ENCODE results near the gene LYST.
"Not testable (repeated sequence)": the region's sequence is repeated elsewhere in the genome, so short reads cannot be mapped to it uniquely, and the experiment has no call there.

LYST gene

DNA sequence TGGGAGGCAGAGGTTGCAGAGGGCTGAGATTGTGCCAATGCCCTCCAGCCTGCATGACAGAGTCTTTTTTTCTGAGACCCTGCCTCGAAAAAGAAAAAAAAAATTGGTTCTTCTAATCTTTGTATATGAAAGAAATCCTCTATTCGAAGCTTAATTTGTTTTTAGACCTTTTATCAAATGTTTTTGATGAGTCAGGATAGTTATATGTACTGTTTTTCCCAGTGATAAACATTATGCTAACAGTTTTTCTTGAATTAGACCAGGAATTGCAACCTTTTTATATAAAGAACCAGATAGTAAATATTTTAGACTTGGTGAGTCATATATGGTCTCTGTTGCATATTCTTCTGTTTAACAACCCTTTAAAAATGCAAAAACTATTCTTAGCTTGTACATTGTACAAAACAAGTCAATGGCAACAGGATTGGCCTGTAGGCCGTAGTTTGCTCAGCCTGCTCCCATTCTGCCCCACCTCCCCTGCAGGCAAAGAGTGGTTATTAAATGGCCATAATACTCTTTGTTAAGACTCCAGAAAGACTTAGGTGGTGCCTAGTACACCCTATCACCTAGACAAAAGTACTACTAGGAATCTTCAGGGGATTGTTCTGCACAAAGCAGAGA is 45.2 kb downstream of the LYST start:
- in situ Hi-C loops (cut with HindIII; ENCODE audit: low sequenced_read_pairs), result no loop called here

DNA sequence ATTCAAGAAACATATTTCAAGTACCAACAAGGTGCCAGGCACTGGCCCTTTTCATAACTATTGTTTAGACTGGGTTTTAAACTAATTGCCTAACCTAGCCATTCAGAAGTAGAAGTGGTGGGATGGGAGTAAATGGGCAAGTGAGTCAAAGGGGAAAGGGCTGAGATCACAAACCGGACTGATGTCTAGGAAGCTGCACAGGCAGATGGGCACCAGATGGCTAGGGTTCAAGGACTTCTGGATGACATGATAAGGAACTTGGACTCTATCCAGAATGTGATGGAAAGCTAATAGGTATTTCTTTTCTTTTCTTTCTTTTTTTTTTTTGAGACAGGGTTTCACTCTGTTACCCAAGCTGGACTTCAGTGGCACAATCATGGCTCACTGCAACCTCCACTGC is 46.6 kb downstream of the LYST start:
- in situ Hi-C loops (cut with HindIII; ENCODE audit: low sequenced_read_pairs), result no loop called here

DNA sequence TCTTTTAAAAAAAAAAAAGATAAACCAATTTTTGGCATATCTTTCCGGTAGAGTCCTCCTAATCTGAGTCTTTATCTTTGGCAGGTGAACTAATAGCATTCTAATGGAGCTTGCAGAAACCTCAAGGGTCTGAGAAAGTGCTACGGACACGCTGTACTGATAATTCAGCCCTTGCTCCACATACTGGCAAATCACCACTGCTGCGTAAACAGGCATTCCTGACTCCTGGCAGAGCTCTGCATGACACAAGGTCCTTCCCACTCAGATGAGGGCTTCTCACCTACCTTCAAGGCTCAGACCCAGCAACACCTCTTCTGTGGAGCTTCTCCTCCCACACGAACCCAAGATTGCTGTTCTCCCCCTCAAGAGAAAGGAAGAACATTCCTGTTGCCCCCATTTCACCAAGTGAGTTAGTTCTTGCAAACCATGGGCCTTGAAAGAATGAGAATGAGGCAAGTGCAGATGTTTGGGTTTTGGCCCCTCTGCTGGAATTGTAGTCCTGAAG is 48.0 kb downstream of the LYST start:
- in situ Hi-C loops (cut with HindIII; ENCODE audit: low sequenced_read_pairs), result no loop called here

DNA sequence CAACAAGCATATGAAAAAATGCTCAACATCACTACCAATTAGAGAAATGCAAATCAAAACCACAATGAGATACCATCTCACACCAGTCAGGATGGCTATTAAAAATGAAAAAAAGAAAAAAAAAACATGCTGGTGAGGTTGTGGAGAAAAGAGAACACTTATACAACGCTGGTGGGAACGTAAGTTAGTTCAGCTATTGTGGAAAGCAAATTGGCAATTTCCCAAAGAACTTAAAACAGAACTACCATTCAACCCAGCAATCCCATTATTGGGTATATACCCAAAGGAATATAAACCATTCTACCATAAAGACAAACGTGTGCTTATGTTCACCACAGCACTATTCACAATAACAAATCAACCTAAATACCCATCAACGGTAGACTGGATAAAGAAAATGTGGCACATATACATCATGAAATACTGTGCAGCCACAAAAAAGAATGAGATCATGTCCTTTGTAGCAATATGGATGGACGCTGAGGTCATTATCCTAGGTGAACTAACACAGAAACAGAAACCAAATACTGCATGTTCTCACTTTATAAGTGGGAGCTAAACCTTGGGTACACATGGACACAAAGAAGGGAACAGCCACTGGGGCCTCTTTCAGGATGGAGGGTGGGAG is 49.5 kb downstream of the LYST start:
- in situ Hi-C loops (cut with HindIII; ENCODE audit: low sequenced_read_pairs), result no loop called here

DNA sequence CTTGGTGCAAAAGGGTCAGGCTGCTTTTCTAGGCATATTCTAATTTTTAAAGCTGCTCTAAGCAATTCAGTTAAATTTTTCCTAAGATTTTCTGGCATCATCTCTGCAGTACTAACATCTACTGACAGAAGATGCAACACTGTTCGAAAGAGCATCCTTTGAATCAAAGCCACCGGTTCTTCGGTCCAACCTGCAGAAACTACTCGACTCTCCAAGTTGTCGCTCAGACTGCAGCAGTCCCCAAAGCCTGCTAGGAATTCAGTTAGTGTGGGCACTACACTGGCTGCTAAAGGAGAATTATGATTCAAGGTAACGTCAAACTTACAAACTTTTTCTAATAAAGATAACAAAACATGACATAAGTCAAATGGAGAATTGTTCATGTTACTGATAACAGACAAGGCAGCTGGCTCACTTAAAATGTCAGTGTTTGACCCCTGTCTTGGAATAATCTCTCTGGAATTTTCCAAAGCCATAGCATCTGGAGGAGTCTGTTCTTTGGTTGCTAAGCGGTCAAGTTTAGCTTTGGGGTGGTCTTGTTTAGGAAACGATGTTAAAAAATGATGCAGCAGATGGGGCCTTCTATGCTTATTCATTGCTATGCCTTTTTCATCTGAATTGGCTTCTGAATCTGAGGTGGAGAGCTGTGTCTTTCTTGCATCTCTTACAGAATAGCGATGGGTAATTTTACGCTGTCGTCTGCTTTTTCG is 56.9 kb downstream of the LYST start:
- in situ Hi-C loops (cut with HindIII; ENCODE audit: low sequenced_read_pairs), result no loop called here

DNA sequence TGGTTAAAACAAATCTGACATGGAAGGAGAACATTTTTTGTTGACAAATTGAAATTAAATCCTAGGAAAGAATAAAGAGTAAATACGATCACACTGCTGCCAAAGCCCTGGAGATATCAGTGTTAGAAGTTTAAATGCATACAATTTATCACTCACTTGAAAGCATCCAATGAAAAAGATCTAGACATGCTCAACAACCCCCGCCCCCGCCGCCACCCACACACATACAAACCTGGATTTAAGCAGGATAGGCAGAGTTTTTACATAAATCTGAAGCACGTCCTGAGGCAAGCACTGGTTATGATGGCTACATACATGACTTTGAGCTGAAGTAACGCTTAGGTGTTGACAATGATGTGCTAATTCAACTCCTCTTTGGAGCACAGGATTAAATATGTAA is 58.5 kb downstream of the LYST start:
- in situ Hi-C loops (cut with HindIII; ENCODE audit: low sequenced_read_pairs), result no loop called here

DNA sequence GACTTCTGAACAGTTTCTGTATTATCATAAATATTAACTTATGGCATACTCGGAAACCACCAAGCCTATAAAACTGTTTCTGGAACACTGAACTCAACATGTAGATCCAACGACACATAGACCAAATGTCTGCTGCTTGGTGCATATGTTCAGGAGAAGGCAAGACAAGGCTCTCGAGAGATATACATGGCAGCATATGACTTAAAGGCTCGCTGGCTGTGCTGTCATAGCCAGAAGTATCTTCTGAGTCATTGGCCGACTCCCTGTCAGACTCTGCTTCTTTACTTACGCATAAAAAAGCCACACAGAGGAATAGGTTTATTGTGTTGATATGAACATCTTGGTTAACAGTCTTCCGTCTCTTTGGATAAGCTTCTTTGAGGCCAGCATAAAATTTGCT is 60.6 kb downstream of the LYST start:
- in situ Hi-C loops (cut with HindIII; ENCODE audit: low sequenced_read_pairs), result no loop called here

DNA sequence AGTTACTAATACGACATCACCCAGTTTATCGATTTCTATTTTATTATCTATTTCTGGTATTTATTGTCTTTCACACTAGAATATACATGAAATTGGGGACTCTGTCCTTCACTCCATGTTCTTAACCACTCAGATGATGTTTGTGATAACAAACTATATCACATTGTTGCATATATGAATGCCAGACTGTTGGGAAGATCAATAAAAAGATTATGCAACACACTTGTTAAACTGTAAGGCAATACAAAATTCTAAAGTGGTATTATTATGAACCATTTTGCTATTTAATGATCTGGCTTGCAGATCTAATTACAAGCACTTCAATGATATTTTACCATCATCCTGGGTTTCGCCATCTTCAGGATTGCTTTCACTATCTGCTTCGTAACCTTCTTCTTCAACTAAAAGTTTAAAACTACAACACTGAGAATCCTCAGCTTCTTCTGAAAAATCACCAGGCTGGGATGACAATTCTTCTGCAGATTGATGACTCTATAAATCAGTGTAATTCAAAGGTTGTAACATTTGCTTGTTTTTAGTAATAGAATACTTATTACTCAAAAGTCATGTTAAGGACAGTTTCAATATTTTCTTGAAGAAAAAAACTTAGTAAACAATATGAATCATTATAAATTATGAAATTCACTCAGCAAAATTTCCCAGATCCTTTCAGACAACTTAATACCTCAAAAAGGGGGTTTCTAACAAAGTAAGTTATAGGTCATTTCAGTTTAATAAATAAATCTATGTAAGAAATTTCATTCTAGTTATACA is 63.9 kb downstream of the LYST start:
- in situ Hi-C loops (cut with HindIII; ENCODE audit: low sequenced_read_pairs), result no loop called here

DNA sequence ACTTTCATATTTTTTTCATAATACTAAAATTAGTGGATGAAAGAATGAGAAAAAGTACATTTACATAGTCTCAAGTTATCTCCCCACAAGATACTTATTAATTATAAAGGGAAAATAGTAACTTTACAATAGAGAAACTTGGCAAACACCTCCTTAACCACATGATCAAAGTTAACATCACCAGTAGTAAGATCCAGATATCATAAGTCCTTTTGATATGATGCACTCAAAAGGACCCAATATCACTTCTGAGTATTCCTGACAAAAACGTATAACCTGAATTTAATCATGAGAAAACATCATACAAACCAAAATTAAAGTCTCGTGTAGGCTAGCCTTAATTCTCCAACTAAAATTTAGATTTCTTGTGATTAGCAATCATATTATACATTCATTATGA is 67.4 kb downstream of the LYST start:
- in situ Hi-C loops (cut with HindIII; ENCODE audit: low sequenced_read_pairs), result no loop called here

DNA sequence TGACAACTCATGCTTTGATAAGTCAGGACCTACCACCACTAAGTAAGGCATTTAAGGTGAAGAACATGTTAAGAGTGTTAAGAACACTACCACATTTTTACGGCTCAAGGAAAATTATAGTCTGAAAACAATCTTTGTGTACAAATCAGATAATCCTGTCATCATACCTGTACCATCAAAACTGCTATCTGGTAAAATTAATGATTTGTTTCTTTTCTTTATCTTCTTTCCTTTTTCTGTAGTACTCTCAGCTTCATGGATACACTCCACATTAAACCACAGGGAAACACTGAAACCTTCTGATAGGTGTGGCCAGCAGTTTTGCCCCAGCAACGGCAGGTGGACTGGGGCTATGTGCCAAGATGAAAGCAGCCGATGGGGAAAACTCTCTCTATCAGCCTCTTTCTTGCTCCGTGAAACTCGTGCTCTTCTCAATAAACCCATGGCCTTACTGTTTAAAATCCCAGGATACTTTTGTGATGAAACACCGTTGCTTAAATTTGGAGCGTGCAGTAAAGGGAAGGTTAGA is 75.1 kb downstream of the LYST start:
- in situ Hi-C loops (cut with HindIII; ENCODE audit: low sequenced_read_pairs), result no loop called here

DNA sequence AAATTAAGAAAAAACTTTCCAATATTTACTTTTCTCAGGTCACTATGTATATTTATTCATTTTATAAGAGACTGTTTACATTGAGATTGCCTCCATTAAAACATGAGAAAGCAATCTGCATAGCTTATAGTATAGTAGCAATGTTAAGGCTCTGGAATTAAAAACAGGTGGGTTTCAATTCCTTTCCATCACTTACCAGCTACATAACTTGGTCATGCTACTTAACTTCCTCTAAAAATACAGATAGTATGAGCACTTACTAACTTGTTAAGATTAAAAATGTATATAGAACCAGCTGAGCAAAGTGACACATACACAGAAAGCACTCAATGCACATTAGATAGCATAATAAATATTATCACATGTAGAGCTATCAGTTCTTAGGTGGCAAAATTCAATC is 76.6 kb downstream of the LYST start:
- in situ Hi-C loops (cut with HindIII; ENCODE audit: low sequenced_read_pairs), result no loop called here

DNA sequence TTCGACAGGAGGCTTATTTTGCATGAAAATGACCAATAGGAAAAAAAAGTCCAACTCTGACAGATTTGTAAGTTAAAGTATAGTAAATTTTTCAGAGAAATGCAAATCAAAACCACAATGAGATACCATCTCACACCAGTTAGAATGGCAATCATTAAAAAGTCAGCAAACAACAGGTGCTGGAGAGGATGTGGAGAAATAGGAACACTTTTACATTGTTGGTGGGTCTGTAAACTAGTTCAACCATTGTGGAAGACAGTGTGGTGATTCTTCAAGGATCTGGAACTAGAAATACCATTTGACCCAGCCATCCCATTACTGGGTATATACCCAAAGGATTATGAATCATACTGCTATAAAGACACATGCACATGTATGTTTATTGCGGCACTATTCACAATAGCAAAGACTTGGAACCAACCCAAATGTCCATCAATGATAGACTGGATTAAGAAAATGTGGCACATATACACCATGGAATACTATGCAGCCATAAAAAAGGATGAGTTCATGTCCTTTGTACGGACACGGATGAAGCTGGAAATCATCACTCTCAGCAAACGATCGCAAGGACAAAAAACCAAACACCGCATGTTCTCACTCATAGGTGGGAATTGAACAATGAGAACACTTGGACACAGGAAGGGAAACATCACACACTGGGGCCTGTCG is 80.3 kb downstream of the LYST start:
- in situ Hi-C loops (cut with HindIII; ENCODE audit: low sequenced_read_pairs), result not testable (repeated sequence)

DNA sequence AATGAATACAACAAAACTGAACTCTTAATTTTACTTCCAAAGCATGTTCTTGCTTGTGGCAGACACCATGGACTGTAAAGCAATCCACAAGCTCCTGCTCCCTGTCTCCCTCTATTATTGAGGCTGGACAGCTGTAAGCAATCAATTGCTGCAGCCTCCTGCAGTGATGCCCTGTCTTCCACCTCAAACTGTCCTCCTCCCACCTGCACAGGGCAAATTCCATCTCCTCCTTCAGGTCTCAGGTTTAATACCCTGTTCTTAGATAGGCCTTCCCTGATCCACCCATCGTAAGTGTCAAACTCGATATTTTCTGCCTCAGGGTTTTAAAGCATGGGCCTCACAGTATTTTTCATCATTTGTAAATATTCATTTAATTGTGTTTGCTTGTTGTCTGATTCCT is 81.8 kb downstream of the LYST start:
- in situ Hi-C loops (cut with HindIII; ENCODE audit: low sequenced_read_pairs), result no loop called here

DNA sequence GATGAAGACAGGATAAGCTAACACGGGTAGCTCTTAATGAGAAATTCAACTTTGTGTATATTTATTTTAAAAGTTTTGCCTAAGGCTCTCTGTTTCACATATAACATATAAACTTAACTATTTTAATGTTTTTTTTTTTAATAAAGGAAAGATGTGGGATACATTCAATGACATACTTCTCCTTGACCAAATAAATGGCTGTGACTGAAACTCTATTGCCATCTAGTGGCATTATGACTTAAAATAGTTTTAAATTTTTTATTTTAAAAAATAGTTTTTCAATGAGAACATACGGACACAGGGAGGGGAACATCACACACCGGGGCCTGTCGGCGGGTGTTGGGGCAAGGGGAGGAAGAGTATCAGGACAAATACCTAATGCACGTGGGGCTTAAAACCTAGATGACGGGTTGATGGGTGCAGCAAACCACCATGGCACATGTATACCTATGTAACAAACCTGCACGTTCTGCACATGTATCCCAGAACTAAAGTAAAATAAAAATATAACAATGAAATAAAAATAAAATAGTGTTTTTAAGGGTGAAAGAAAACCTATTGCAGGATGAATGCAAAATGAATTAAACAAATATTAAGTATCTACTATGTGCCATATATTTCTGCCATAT is 83.4 kb downstream of the LYST start:
- in situ Hi-C loops (cut with HindIII; ENCODE audit: low sequenced_read_pairs), result no loop called here

DNA sequence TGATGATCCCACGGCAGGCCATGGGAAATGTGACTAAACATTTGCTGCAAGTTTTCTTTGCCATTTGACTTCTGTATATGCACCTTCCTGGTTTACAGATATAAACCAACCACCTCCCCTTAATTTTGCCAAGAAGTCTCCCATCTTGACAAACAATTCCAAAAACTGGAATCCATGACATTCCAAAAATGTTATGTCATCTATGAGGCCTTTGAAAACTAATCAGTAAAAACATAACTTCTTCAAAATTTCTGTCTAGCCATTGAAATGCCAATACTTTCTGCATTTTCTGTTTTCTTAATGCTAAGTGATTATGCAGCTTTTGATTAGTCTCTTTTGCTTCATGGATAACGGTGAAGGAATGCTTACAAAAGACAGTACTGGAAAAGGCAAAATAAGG is 84.1 kb downstream of the LYST start:
- in situ Hi-C loops (cut with HindIII; ENCODE audit: low sequenced_read_pairs), result no loop called here

DNA sequence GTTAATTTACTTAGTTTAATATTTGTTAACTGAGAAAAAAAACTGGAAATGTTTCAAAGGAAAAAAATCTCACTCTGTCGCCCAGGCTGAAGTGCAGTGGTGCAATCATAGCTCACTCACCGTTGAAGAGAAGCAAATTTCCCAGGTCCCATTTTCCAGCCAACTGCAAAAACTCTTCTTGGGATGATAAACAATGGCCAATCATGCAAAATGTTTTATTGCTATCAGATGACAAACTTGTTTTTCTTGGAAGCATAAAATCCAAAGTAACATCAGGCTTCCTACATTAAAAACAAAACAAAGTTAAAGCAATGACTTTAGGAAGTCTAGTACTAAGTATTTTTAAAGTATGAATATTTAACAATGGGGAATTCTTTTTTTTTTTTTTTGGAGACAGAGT is 84.9 kb downstream of the LYST start:
- in situ Hi-C loops (cut with HindIII; ENCODE audit: low sequenced_read_pairs), result no loop called here

DNA sequence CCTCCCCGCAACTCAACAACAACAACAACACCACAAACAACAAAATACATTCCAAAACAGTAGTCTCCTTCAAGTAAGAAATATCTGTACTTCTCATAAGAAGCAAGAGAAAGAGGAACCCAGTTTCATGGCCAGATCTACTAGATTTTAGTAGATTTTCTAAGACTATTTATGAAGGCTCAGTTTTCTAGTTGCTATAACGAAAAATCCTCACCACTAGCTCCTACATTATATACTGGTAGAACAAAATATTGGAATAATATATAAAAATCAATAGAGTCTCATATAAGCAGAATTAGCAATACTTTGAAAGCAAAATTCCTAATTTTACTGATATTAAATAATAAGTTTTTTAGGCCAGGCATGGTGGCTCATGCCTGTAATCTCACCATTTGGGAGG is 86.9 kb downstream of the LYST start:
- in situ Hi-C loops (cut with HindIII; ENCODE audit: low sequenced_read_pairs), result no loop called here

DNA sequence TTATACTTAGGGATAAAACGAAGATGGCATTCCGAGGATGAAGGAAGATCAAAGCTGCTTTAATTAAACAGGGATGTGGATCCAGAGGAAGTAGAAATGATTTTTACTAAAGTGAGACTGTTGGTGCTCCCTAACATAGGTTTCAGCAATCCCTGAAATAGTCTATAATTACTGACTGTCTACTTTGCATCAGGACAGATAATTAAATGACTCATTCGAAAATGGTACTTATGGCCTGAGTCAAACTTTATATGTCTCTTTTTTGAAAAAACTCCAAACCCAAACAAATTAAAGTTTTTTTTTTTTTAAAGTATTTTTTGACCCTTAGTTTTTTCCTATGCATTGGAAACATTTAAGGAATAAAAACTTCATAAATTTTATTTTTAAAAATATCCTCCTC is 90.3 kb downstream of the LYST start:
- in situ Hi-C loops (cut with HindIII; ENCODE audit: low sequenced_read_pairs), result no loop called here

DNA sequence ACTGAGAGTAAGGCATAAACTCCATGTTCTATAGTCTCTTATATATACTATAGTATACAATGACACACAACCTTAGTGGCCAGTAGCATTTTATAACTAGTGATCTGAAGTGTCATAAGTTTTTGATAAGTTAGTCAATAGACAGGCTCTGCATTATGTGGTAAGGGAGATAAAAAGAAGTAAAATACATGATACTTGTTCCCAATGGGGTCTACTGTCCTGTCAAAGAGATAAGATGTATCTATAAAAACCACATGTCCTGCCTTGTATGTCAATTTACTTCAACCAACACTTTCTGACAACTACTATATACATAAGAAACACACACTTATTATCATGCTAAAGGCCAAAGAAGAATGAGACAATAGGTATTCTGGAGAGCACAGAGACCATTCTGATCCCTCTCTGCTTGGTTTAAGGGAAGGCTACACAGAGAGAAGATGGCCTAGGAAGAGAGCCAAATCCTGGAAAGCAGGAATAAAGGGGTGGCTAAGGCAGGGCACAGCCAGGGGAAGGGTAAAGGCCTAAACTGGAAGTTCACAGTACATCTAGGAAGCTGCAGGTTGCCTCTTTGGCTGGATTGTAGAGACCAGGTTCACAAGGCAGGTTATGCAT is 91.4 kb downstream of the LYST start:
- in situ Hi-C loops (cut with HindIII; ENCODE audit: low sequenced_read_pairs), result no loop called here

DNA sequence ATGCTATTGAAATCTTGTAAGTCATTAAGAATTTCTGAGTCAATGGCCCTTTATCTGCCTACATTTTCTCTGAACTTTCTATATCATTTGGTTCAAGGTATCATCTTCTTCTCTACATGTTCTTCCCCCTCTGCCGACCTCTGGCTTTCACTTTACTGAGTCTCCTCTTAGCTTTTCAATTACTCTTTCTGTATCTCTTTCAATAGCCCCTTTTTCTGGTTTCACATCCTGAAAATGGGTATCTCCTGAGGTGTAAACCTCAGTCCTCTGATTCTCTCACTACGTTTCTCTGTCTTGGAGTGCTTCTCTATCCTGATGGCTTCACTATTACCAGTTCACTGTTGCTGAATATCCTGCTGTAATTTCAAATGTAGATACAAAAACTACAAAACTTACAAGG is 98.9 kb downstream of the LYST start:
- in situ Hi-C loops (cut with HindIII; ENCODE audit: low sequenced_read_pairs), result no loop called here
